HG03432 (cell line): ENCODE measurements around the gene AMPD1.

Experiments used
- ATAC-seq: cut with Tn5 transposase; IDR thresholded peaks from one replicate; pipeline ENCODE4 v1.9.1; 2021; ENCODE audit warnings: mild to moderate bottlenecking, moderate library complexity; ENCODE audit not compliant: unreplicated experiment

The AMPD1 gene

DNA sequence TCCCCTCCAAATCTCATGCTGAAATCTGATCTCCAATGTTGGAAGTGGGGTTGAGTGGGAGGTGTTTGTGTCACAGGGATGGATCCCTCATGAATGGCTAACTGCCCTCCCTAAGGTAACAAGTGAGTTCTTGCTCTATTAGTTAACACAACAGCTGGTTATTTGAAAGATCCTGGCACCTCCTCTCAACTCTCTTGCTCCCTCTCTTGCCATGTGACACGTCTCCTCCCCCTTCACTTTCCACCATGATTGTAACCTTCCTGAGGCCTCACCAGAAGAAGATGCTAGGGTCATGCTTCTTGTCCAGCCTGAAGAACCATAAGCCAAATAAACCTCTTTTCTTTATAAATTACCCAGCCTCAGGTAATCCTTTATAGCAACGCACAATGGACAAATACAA lies 54.0 kb downstream of the AMPD1 start:
- no peak for ATAC-seq

DNA sequence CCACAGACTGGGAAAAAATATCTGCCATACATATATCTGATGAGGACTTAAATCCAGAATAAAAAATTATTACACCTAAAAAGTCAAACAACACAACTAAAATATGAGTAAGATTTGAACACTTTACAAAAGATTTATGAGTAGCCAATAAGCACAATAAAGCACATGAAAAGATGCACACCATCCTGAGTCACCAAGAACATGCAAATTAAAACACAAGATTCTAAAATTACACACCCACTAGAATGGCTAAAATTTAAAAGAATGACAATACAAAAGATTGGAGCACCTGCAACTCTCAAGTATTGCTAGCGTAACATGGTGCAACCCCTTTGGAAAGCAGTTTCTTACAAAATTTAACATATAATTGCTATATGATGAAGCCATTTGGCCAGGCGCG lies 56.4 kb downstream of the AMPD1 start:
- no peak for ATAC-seq

DNA sequence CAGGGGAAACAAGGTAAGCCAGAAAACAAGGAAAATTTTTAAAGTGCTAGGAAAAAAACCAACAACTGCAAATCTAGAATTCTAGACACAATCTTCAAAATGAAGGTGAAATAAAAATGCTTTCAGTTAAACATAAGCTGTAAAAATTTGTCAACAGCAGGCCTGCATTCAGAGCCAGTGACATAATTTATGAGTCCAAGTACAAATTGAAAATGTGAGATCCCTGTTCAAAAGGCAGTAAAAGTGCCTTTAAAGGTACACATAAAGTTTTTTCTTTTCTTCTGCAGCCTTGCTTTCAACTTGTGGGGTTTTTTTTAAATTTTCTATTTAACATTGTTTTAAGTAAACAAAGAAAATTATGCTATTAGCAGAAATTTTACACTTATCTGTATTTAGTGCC lies 62.9 kb downstream of the AMPD1 start:
- no peak for ATAC-seq

DNA sequence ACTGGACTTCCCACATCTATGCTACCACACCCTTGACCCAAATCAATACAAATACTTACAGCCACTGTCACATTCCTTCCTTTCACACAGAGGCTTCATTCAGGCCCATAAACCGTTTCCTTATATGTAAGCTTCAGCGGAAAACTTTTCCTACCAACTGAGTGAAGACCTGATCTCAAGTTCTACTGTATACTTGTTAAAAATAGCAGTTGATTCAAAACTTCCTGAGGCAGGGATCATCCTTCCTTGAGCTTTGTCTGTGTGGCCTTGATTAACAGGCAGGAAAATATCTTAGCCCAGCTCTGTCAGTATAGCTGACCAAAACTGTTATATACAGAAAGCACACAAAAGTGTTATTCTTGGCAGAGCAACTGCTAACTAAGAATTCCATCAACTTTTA lies 68.2 kb downstream of the AMPD1 start:
- ATAC-seq, result no peak

DNA sequence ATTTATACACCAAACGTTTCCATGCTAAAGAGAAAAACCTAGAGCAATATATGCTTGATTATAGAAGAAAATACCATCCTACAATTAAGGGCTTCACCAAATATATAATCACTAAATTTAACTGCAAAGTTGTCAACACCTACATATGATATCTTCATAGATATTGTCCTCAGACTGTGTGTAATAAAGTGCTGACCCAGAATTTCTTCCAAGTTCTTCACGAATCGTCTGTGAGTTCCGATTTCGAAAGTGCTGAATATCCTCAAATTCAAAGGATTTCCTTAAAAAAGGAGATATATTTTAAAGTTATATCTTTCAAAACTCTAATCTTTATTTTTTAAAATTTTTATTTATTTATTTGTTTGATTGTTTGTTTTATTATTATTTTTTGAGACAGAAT lies 72.0 kb downstream of the AMPD1 start:
- no peak for ATAC-seq
